ENCODE measurements around the gene CENPS. TPM values are rescaled to one million over a fixed set of nuclear protein-coding genes. Genes with fewer than 3 reads are reported as not detected.

Gene CENPS
- total and polyA plus RNA-seq, 2 of the 8 experiments (the other 6 are each of a cell fraction or from before 2014, with no cell fraction given), result 7.8 to 20.3 TPM

- no peak overlapping the region for H2BK15ac ChIP-seq (ENCODE audit: low read length)
- H2BK20ac ChIP-seq (ENCODE audit: low read length), result no peak overlapping the region
- ChIA-PET POLR2A (ENCODE audit: partially characterized antibody) (interaction anchor here (0.6 to 3.7 kb wide), 13 partner anchors 10 to 928 kb away, joined by 3 to 23 read pairs (median 7); partner anchors contain the start of genes CORT, DFFA and PGD), CTCF (ENCODE audit: partially characterized antibody) (interaction anchor here (0.6 to 10.9 kb wide), 17 partner anchors 9 to 899 kb away, joined by 3 to 132 read pairs (median 5); partner anchors contain the start of gene PGD)
- H3K56ac ChIP-seq (replicated peaks; ENCODE audit: insufficient read length, low read depth, low read length), result peak overlapping the region; percentile 17
- peak overlapping the region; percentile 72; the same call in 1 of the 2 replicates for H2BK5ac ChIP-seq (ENCODE audit: low read depth, low read length)
- H3K9me3 ChIP-seq (ENCODE audit: insufficient read depth in 2 of 2, low read depth in 1 of 2, low read length in 1 of 2), result no peaks in the 10 kb centered on the region
- H3K4me2 ChIP-seq (ENCODE audit: insufficient read depth in 1 of 2, low read depth in 2 of 2, low read length in 2 of 2), result peak overlapping the region; percentile 55 to 100
- no peak for DNase-seq (ENCODE audit: low read depth in 1 of 2, low spot score in 2 of 2)
- H2AFZ ChIP-seq (ENCODE audit: low read length), result peak overlapping the region; percentile 74
- H4K8ac ChIP-seq (ENCODE audit: extremely low read depth, insufficient read depth, low read length), result peak overlapping the region; percentile 99; the same call in 1 of the 2 replicates
- no peaks in the 10 kb centered on the region for H3K36me3 ChIP-seq (ENCODE audit: control insufficient read depth in 2 of 4, insufficient read depth in 4 of 4, low read length in 3 of 4)
- no peaks in the 10 kb centered on the region for H4K20me1 ChIP-seq (replicated peaks in 1 of 2; ENCODE audit: control insufficient read depth in 1 of 2, insufficient read depth in 2 of 2, low read length in 2 of 2)
- no peaks in the 10 kb centered on the region for H3K79me2 ChIP-seq (ENCODE audit: control insufficient read depth in 1 of 2, insufficient read depth in 2 of 2, low read length in 2 of 2)
- no peak overlapping the region for H2BK12ac ChIP-seq (ENCODE audit: low read depth, low read length)
- H4K5ac ChIP-seq (ENCODE audit: insufficient read length, low read depth, low read length), result peak overlapping the region; percentile 9
- H3K14ac ChIP-seq (ENCODE audit: insufficient read length), result no peak overlapping the region
- H3K9ac ChIP-seq (replicated peaks in 1 of 4; ENCODE audit: extremely low read depth in 1 of 4, low read depth in 3 of 4, low read length in 3 of 4), result peak overlapping the region in 3 of 4 experiments; percentile 80 to 94 (median 94); a peak in 6 of 7 replicates
- H3K4me3 ChIP-seq (ENCODE audit: extremely low read depth in 1 of 4, insufficient read depth in 2 of 4, low read depth in 3 of 4, low read length in 4 of 4), result peak overlapping the region; percentile 66 to 80 (median 72)
- no peak for TF ChIP-seq CEBPB (IDR thresholded peaks at IDR 0.05; ENCODE audit: low read depth, low read length)
- no peak for TF ChIP-seq GABPA (IDR thresholded peaks at IDR 0.05; ENCODE audit: borderline replicate concordance, insufficient read depth, low read length)
- TF ChIP-seq KDM4A (IDR thresholded peaks at IDR 0.05; ENCODE audit: low read depth, low read length, severe bottlenecking), result peak; percentile 22
- TF ChIP-seq EGR1 (IDR thresholded peaks at IDR 0.05; ENCODE audit: borderline replicate concordance, low read depth, low read length), result no peak
- no peak overlapping the region for H3K23ac ChIP-seq (ENCODE audit: insufficient read length)
- peak overlapping the region; percentile 21 for H3K4ac ChIP-seq (replicated peaks; ENCODE audit: insufficient read length, low read depth, low read length)
- peak overlapping the region; percentile 96; the same call in 1 of the 2 replicates for H3K27ac ChIP-seq (ENCODE audit: low read depth, low read length)
- H3K79me1 ChIP-seq (ENCODE audit: low read depth, low read length), result no peaks in the 10 kb centered on the region
- 33% methylated on average over 29 of the region's 30 CpGs; no CpG with 5 or more reads in 1 of the 2 experiments for WGBS, 2 experiments (ENCODE audit: extremely low coverage in 1 of 2, insufficient coverage in 1 of 2, insufficient read length in 1 of 2, insufficient replicate concordance in 2 of 2, low coverage in 1 of 2, low lambda C conversion rate in 2 of 2, missing lambda C conversion rate in 1 of 2)
- H3K27me3 ChIP-seq (replicated peaks in 1 of 4; ENCODE audit: control insufficient read depth in 3 of 4, extremely low read depth in 1 of 4, insufficient read depth in 3 of 4, low read length in 3 of 4), result no peaks in the 10 kb centered on the region
- peaks cover 9% of the 10 kb centered on the region for H3K23me2 ChIP-seq (ENCODE audit: low read depth, low read length)
- H2AK5ac ChIP-seq (ENCODE audit: low read depth, low read length), result no peak overlapping the region
- H2BK120ac ChIP-seq (replicated peaks; ENCODE audit: low read depth, low read length), result no peak overlapping the region
- no peak for FAIRE-seq
- H3K4me1 ChIP-seq (replicated peaks in 1 of 4; ENCODE audit: control insufficient read depth in 3 of 4, insufficient read depth in 4 of 4, low read length in 3 of 4), result peaks cover 0 to 5% (median under 1%) of the 10 kb centered on the region in 4 experiments; a peak in 4 of 7 replicates
- H3K18ac ChIP-seq (ENCODE audit: extremely low read depth, low read length), result peak overlapping the region; percentile 19; the same call in 1 of the 2 replicates
- H4K91ac ChIP-seq (replicated peaks; ENCODE audit: insufficient read length, low read length), result peak overlapping the region; percentile 39
Measured at GRCh38 chr1:10431070-10431730, 967 bp downstream of the CENPS start.

Data from H1 (cell line).